Keratinocyte (primary cell): ENCODE data around the gene SLC35B4. TPM values are rescaled to one million over a fixed set of nuclear protein-coding genes. Genes with fewer than 3 reads are reported as not detected.

Experiments
- DNase-seq: peaks from one replicate; pipeline ENCODE4 v3.0.0-alpha.2; 2011; ENCODE audit warnings: low read depth, missing footprints, low spot score
- FAIRE-seq: peaks from 2 replicates; lab custom pipeline; 2011; peaks lifted over from hg19 to GRCh38; lab: Jason Lieb, UNC
- H2AFZ ChIP-seq: 2 replicates; pipeline ENCODE4 v1.6.0; 2012; ENCODE audit warnings: low read length, control low read depth, inconsistent platforms; ENCODE audit not compliant: control insufficient read depth
- H3K27ac ChIP-seq: 2 replicates; pipeline ENCODE4 v1.5.1; 2011; ENCODE audit warnings: low read length; ENCODE audit not compliant: control insufficient read depth, insufficient read depth
- H3K27me3 ChIP-seq: 3 replicates; pipeline ENCODE4 v1.6.0; 2011; ENCODE audit warnings: low read length; ENCODE audit not compliant: control insufficient read depth, insufficient read depth; ENCODE audit errors: extremely low read depth
- H3K36me3 ChIP-seq, 2 experiments: 2 replicates in 1 of 2; 3 replicates in 1 of 2; pipeline ENCODE4 v1.5.1; 2011; ENCODE audit warnings: low read length in 2 of 2, mild to moderate bottlenecking in 1 of 2; ENCODE audit not compliant: control insufficient read depth in 2 of 2, insufficient read depth in 2 of 2; ENCODE audit errors: extremely low read depth in 1 of 2
- H3K4me1 ChIP-seq: 3 replicates; pipeline ENCODE4 v1.5.1; 2011; ENCODE audit warnings: low read length; ENCODE audit not compliant: control insufficient read depth, insufficient read depth; ENCODE audit errors: extremely low read depth
- H3K4me2 ChIP-seq: 3 replicates; pipeline ENCODE4 v1.6.0; 2011; ENCODE audit warnings: low read depth, low read length; ENCODE audit not compliant: control insufficient read depth, insufficient read depth; ENCODE audit errors: extremely low read depth
- H3K4me3 ChIP-seq, 3 experiments: fragments of 200-600 bp in 1 of 3; sonication (generic) in 1 of 3; 2 replicates in 2 of 3; 3 replicates in 1 of 3; pipeline ENCODE4 v1.5.1; 2011 to 2016; ENCODE audit warnings: low read length in 3 of 3, mild to moderate bottlenecking in 3 of 3, control low read depth in 2 of 3, inconsistent platforms in 1 of 3, low read depth in 1 of 3, mixed read lengths in 1 of 3, mixed run types in 1 of 3, moderate library complexity in 1 of 3; ENCODE audit not compliant: control insufficient read depth in 2 of 3, insufficient read depth in 2 of 3; ENCODE audit errors: extremely low read depth in 1 of 3
- H3K79me2 ChIP-seq: 2 replicates; pipeline ENCODE4 v1.6.0; 2012; ENCODE audit warnings: low read length; ENCODE audit not compliant: control insufficient read depth, insufficient read depth
- H3K9ac ChIP-seq: 3 replicates; pipeline ENCODE4 v1.6.0; 2011; ENCODE audit warnings: low read length; ENCODE audit not compliant: control insufficient read depth, insufficient read depth; ENCODE audit errors: extremely low read depth
- H3K9me1 ChIP-seq: 3 replicates; pipeline ENCODE4 v1.6.0; 2011; ENCODE audit warnings: low read length; ENCODE audit not compliant: control insufficient read depth, insufficient read depth; ENCODE audit errors: extremely low read depth
- H3K9me3 ChIP-seq: 2 replicates; pipeline ENCODE4 v1.5.1; 2012; ENCODE audit warnings: low read depth, low read length; ENCODE audit not compliant: control insufficient read depth
- H4K20me1 ChIP-seq: 3 replicates; pipeline ENCODE4 v1.6.0; 2011; ENCODE audit warnings: low read length; ENCODE audit not compliant: control insufficient read depth, insufficient read depth; ENCODE audit errors: extremely low read depth
- EZH2 ChIP-seq: IDR thresholded peaks from one replicate; pipeline ENCODE4 v1.6.1; 2012; ENCODE audit warnings: inconsistent platforms, mild to moderate bottlenecking, low read length, moderate library complexity
- dilution Hi-C: fragments of 300-500 bp; cut with MboI; formaldehyde crosslinking; loops from one replicate; pipeline ENCODE4 v1.7.0; 2020; ENCODE audit warnings: low sequenced_read_pairs; ENCODE audit not compliant: extremely low pct_ligation_motif_present
- polyA plus RNA-seq, 5 experiments: library from polyadenylated mRNA; depleted of rRNA in 3 of 5; stranded (reverse) in 3 of 5; stranded (forward) in 1 of 5; unstranded in 1 of 5; fragments of >200 nt; gene quantifications; 1 replicate in 1 of 5; 2 replicates in 3 of 5; 3 replicates in 1 of 5; pipeline versions ENCODE4 v1.2.1 to v1.2.3, GENCODE V29; 2011 to 2012; ENCODE audit warnings: missing spikeins in 2 of 5, low read depth in 1 of 5, low replicate concordance in 1 of 5
- TF ChIP-seq, protein P1 (sequence below), 3 experiments: IDR thresholded peaks in 1 of 3; conservative IDR thresholded peaks in 1 of 3; optimal IDR thresholded peaks in 1 of 3; 2 replicates in 2 of 3; 3 replicates in 1 of 3; pipeline versions ENCODE3 to v1.5.1; 2011; ENCODE audit warnings: low read length in 3 of 3, mild to moderate bottlenecking in 3 of 3, moderate library complexity in 2 of 3, control low read depth in 1 of 3, inconsistent platforms in 1 of 3; ENCODE audit not compliant: insufficient read depth in 2 of 3; ENCODE audit errors: extremely low read depth in 1 of 3

Gene SLC35B4
- polyA plus RNA-seq, 1 donor (not counting 4 experiments of a cell fraction or from before 2014, with no cell fraction given), result 18.6 TPM

DNA sequence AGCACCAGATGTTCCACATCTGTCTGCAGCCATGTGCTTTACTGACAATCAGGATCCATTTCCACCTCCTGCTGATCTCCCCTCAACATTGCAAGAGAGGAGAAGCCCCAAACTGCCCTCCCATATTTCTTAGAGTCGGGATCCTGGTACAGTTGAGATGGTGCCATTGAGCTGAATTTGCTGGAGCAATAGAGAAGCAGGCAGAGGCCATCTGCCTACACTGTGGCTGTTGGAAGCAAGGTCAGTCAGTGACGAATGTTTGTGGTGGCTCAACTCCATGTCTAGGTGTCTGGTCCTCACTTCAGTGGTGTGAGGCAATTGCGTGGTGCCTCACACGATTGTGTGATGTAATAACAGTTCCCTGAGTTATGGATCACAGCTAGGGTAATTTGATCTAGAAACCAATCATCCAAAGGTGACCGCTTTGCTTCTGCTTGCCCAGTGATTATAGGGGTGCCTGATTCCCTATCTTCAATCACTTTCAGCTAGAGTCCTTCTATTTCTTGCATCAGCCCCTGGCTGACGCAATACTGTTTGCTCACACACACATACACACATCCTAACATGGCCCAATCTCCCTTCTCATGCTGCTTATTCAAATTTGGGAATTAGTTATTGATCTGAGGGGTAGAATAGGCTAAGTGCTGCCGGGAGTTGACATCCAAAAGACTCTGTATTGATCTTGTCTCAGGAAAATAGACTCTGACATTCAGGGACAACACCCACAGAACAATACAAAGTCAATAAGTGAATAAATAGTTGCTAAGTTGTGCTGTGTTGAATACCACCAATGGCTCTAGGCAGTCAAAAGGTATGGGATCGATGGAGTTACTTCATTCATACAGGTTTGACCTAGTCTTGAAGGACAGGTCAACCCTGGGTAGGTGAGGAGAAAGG is 46.1 kb upstream of the SLC35B4 start:
- Histone ChIP-seq H3K4me2 (no peak overlapping the region), H3K27me3 (no peaks in the 10 kb centered on the region), H3K9ac (no peak overlapping the region), H3K27ac (no peak overlapping the region), H3K9me1 (no peaks in the 10 kb centered on the region), H3K4me3 (no peak overlapping the region), H3K4me1 (peaks cover 5% of the 10 kb centered on the region), H3K36me3 (no peaks in the 10 kb centered on the region), H3K79me2 (no peaks in the 10 kb centered on the region), H3K9me3 (no peaks in the 10 kb centered on the region), H4K20me1 (no peaks in the 10 kb centered on the region), H2AFZ (no peak overlapping the region)
- dilution Hi-C loops, result no loop called here
- DNase-seq (no peak), FAIRE-seq (no peak)
- TF ChIP-seq, protein P1, sequence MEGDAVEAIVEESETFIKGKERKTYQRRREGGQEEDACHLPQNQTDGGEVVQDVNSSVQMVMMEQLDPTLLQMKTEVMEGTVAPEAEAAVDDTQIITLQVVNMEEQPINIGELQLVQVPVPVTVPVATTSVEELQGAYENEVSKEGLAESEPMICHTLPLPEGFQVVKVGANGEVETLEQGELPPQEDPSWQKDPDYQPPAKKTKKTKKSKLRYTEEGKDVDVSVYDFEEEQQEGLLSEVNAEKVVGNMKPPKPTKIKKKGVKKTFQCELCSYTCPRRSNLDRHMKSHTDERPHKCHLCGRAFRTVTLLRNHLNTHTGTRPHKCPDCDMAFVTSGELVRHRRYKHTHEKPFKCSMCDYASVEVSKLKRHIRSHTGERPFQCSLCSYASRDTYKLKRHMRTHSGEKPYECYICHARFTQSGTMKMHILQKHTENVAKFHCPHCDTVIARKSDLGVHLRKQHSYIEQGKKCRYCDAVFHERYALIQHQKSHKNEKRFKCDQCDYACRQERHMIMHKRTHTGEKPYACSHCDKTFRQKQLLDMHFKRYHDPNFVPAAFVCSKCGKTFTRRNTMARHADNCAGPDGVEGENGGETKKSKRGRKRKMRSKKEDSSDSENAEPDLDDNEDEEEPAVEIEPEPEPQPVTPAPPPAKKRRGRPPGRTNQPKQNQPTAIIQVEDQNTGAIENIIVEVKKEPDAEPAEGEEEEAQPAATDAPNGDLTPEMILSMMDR (optimal IDR thresholded peaks at IDR 0.05 in 1 of 3, IDR thresholded peaks at IDR 0.05 in 1 of 3, conservative IDR thresholded peaks at IDR 0.05 in 1 of 3; ENCODE audit: extremely low read depth in 1 of 3, insufficient read depth in 2 of 3, low read length in 3 of 3), result no peak
- no peak for TF ChIP-seq EZH2

DNA sequence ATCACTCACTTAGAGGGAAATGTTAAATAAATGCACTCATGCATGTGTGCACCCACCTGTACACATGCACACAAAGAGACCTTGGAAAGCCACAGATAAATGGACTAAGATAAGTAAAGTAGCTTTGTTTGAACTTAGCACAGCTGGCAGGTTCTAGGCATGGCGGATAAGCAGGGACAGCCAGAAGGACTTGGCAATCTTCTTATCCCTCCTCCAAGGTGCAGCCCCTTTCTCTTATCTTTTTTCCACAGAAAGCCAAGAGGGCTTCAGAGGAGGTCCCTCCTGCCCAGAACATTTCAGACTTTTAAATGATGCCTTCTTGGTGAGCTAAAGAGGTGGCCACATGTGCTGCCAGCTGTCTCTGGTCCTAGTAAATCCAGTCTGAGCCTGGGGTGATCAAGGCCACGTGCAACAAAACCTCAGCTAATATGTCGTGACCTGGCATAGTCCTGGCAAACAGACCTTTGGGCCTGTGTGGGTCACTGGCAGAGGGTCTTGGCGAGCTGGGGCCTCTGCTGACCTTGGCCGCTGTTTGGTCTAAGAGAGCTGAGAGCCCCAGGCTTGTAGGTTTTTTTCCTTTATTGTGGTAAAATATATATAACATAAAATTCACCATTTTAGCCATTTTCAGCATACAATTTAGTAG is 43.2 kb upstream of the SLC35B4 start:
- no peak overlapping the region for H3K27ac ChIP-seq
- no peak overlapping the region for H3K9ac ChIP-seq
- no peaks in the 10 kb centered on the region for H3K79me2 ChIP-seq
- no peaks in the 10 kb centered on the region for H4K20me1 ChIP-seq
- no peak overlapping the region for H3K4me3 ChIP-seq
- no peak for FAIRE-seq
- H3K9me3 ChIP-seq, result no peaks in the 10 kb centered on the region
- DNase-seq, result no peak
- H3K36me3 ChIP-seq, result no peaks in the 10 kb centered on the region
- peaks cover 5% of the 10 kb centered on the region for H3K4me1 ChIP-seq
- H3K9me1 ChIP-seq, result no peaks in the 10 kb centered on the region
- no peak overlapping the region for H2AFZ ChIP-seq
- no peak for TF ChIP-seq EZH2
- TF ChIP-seq, protein P1 (optimal IDR thresholded peaks at IDR 0.05 in 1 of 3, IDR thresholded peaks at IDR 0.05 in 1 of 3, conservative IDR thresholded peaks at IDR 0.05 in 1 of 3; ENCODE audit: extremely low read depth in 1 of 3, insufficient read depth in 2 of 3, low read length in 3 of 3), result no peak
- H3K4me2 ChIP-seq, result no peak overlapping the region
- dilution Hi-C loops, result no loop called here
- H3K27me3 ChIP-seq, result no peaks in the 10 kb centered on the region
